Activated CD4-positive, alpha-beta memory T cell treated with anti-CD3 and anti-CD28 coated beads, Interleukin-2, amount 10 ng/mL, durations not matched to agents 7 days and 5 days (primary cell): ENCODE measurements around the gene GRAMD1C. TPM values are rescaled to one million over a fixed set of nuclear protein-coding genes. Genes with fewer than 3 reads are reported as not detected.

Experiments
- CTCF ChIA-PET: fragments of 350-600 bp; sonication (Branson Sonifier 250); formaldehyde crosslinking; loops from one replicate; lab custom pipeline; 2021; ENCODE audit warnings: antibody characterized with exemption, inconsistent platforms; lab: Charles Lee
- POLR2A ChIA-PET: fragments of 350-600 bp; sonication (Branson Sonifier 250); formaldehyde crosslinking; loops from one replicate; lab custom pipeline; 2021; ENCODE audit warnings: antibody characterized with exemption; lab: Charles Lee
- DNase-seq: peaks from one replicate; pipeline ENCODE4 v3.0.0-alpha.2; 2020
- H3K27ac Mint-ChIP-seq: one replicate; pipeline ENCODE4 v1.8.0; 2021; ENCODE audit warnings: mild to moderate bottlenecking, mixed read lengths
- H3K27me3 Mint-ChIP-seq: one replicate; pipeline ENCODE4 v1.8.0; 2021; ENCODE audit warnings: mixed read lengths
- H3K36me3 Mint-ChIP-seq: one replicate; pipeline ENCODE4 v1.8.0; 2021; ENCODE audit warnings: low read depth, mixed read lengths
- H3K4me1 Mint-ChIP-seq: one replicate; pipeline ENCODE4 v1.8.0; 2021; ENCODE audit warnings: mixed read lengths
- H3K4me3 Mint-ChIP-seq: one replicate; pipeline ENCODE4 v1.8.0; 2021; ENCODE audit warnings: mild to moderate bottlenecking, mixed read lengths
- H3K9me3 Mint-ChIP-seq: one replicate; pipeline ENCODE4 v1.8.0; 2021; ENCODE audit warnings: mixed read lengths
- total RNA-seq, 2 experiments: library from RNA; stranded (reverse); gene quantifications; one replicate each; pipeline ENCODE4 v1.2.3, GENCODE V29; 2021

Gene GRAMD1C
- under 1 TPM; 0.48 to 0.91 TPM for total RNA-seq

DNA sequence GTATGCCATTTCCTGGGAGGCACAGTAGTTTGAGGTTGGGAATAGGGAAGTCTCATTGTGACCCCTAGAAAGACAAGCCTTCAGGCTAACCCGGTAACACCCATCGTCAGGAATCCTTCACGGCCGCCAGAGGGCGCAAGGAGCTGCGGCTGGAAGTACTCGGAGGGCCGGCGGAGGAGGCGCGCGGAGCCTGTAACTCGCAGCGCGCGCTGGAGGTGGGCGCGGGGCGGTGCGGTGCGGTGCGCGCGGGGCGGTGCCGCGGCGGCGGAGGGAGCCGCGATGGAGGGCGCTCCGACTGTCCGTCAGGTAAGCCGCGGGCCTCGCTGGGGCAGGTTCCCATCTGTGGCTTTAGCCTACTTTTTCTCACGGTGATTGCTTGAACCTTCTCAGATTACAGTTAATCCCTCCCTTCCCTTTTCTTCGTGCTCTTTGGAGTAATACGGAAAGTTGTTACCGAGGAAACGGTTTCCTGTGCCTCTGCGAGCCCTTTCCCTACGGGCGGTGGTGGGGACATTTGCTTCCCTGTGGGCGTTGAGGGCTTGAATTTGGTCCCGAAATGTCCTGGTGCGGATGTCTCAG lies at the start of gene GRAMD1C:
Gene GRAMD1C (plus strand): TSS at position 158 of the 579 bp plus-strand sequence. CDS start 122 bp downstream, at position 280.
- H3K27me3 Mint-ChIP-seq: peaks cover 4% of the 10 kb centered on the region
- H3K9me3 Mint-ChIP-seq: no peaks in the 10 kb centered on the region
- ChIA-PET CTCF (interaction anchor here (0.6 to 4.0 kb wide), 17 partner anchors 13 to 1767 kb away, joined by 3 to 12 read pairs (median 4); partner anchors contain the start of genes ATP6V1A and NAA50), POLR2A (interaction anchor here (0.6 kb wide), 1 partner anchor 116 kb away, joined by 3 read pairs; no protein-coding TSS in a partner anchor)
- peak; percentile 86 for DNase-seq
- peak within 1 kb of the TSS; percentile 72 for H3K4me3 Mint-ChIP-seq
- H3K27ac Mint-ChIP-seq: no peak within 1 kb of the TSS
- H3K36me3 Mint-ChIP-seq: no peaks in the 10 kb centered on the region
- peaks cover 6% of the 10 kb centered on the region for H3K4me1 Mint-ChIP-seq

DNA sequence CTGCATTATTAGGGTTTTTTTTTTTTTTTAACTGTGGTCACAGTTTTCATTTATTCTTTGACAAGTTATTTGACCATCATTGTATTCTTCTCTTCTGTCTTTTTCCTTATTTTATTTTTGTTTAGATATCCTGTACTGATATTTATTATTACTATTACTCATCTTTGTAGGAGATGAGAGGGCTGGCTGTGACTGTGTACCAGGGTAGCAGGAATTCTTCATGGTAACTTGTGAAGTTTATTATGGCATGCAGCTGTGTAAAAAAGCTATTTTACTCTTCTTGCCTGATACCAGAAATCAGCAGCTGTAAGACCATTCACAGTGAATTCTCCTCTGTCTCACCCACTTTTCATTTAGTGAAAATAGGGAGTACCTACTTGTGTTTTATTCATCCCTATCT lies 47.2 kb upstream of the GRAMD1C start:
- DNase-seq: no peak
- no peaks in the 10 kb centered on the region for H3K4me1 Mint-ChIP-seq
- peaks cover 9% of the 10 kb centered on the region for H3K36me3 Mint-ChIP-seq
- POLR2A ChIA-PET: no interaction called here
- no peak overlapping the region for H3K4me3 Mint-ChIP-seq
- no peak overlapping the region for H3K27ac Mint-ChIP-seq
- CTCF ChIA-PET: no interaction called here
- H3K9me3 Mint-ChIP-seq: no peaks in the 10 kb centered on the region
- no peaks in the 10 kb centered on the region for H3K27me3 Mint-ChIP-seq

DNA sequence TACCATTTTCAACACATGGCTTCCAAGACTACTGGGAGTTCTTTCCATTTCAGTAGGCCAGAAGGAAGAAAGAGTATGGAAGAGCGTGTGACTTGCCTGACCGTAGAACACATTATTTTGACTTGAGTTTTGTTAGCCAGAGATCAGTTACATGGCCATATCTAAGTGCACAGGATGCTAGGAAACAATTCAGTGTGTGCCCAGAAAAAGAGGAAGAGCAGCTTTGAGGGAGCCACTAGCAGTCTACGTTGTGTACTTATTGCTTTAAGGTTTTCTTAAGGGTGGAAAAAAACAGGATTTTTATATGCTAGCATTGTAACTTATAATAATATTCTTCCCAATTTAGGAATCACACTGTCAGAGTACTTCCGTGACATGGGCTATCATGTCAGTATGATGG lies 44.1 kb upstream of the GRAMD1C start:
- DNase-seq: no peak
- Mint-ChIP-seq H3K9me3 (no peaks in the 10 kb centered on the region), H3K27me3 (no peaks in the 10 kb centered on the region), H3K27ac (no peak overlapping the region), H3K4me3 (no peak overlapping the region), H3K36me3 (peaks cover 16% of the 10 kb centered on the region), H3K4me1 (no peaks in the 10 kb centered on the region)
- ChIA-PET CTCF (no interaction called here), POLR2A (no interaction called here)

GRCh38 chr3:113795693-113796092 lies 42.9 kb upstream of the GRAMD1C start:
- H3K4me1 Mint-ChIP-seq: no peaks in the 10 kb centered on the region
- peaks cover 20% of the 10 kb centered on the region for H3K36me3 Mint-ChIP-seq
- DNase-seq: no peak
- no peak overlapping the region for H3K27ac Mint-ChIP-seq
- no peak overlapping the region for H3K4me3 Mint-ChIP-seq
- H3K9me3 Mint-ChIP-seq: no peaks in the 10 kb centered on the region
- ChIA-PET POLR2A (interaction anchor here (0.6 kb wide), 1 partner anchor 72 kb away, joined by 3 read pairs; no protein-coding TSS in a partner anchor), CTCF (no interaction called here)
- H3K27me3 Mint-ChIP-seq: no peaks in the 10 kb centered on the region

- H3K36me3 Mint-ChIP-seq: peaks cover 35% of the 10 kb centered on the region
- POLR2A ChIA-PET: no interaction called here
- no peak for DNase-seq
- peaks cover 3% of the 10 kb centered on the region for H3K4me1 Mint-ChIP-seq
- H3K9me3 Mint-ChIP-seq: no peaks in the 10 kb centered on the region
- H3K4me3 Mint-ChIP-seq: no peak overlapping the region
- H3K27me3 Mint-ChIP-seq: no peaks in the 10 kb centered on the region
- H3K27ac Mint-ChIP-seq: no peak overlapping the region
- CTCF ChIA-PET: interaction anchor here (1.0 to 1.1 kb wide), 2 partner anchors 34 to 42 kb away, joined by 3 to 4 read pairs; no protein-coding TSS in a partner anchor
Measured at GRCh38 chr3:113802795-113803455, 35.7 kb upstream of the GRAMD1C start.

DNA sequence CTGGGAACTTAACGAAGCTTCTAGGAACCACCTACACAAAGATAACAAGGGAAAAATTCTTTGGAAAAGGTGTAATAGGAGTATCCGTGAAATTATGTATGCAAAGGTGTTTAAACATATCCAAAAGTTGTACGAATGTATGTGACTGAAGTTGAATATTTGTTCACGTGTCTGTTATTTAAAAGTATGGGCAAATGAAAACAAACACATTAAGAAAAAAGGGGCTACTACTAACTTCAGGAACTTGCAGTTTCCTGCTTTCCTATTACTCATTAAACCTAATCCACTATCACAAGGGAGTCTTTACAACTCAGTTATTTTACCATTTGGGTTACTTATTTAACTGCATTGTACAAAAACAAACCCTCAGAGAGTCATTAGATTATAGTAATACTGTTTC lies 33.9 kb upstream of the GRAMD1C start:
- ChIA-PET POLR2A (no interaction called here), CTCF (no interaction called here)
- Mint-ChIP-seq H3K4me1 (peaks cover 3% of the 10 kb centered on the region), H3K27ac (no peak overlapping the region), H3K4me3 (no peak overlapping the region), H3K9me3 (no peaks in the 10 kb centered on the region), H3K27me3 (no peaks in the 10 kb centered on the region), H3K36me3 (peaks cover 28% of the 10 kb centered on the region)
- no peak for DNase-seq

DNA sequence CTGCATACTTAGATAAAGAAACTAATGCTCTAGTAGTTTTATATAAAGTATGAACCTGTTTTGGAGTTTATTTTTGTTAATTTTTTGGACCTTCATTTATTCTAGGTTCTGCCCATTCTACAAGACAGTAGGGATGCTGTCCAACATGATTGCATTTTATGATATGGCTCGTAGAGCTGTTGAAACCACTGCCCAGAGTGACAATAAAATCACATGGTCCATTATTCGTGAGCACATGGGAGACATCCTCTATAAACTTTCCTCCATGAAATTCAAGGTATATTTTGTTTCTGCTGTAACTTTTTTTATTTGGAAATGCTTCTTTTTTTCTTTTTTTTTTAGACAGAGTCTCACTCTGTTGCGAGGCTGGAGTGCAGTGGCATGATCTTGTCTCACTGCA lies 33.3 kb upstream of the GRAMD1C start:
- H3K36me3 Mint-ChIP-seq: peaks cover 27% of the 10 kb centered on the region
- H3K9me3 Mint-ChIP-seq: no peaks in the 10 kb centered on the region
- no peak overlapping the region for H3K4me3 Mint-ChIP-seq
- no peak overlapping the region for H3K27ac Mint-ChIP-seq
- CTCF ChIA-PET: no interaction called here
- peaks cover 3% of the 10 kb centered on the region for H3K4me1 Mint-ChIP-seq
- no peak for DNase-seq
- H3K27me3 Mint-ChIP-seq: no peaks in the 10 kb centered on the region
- POLR2A ChIA-PET: no interaction called here

- Mint-ChIP-seq H3K4me1 (no peaks in the 10 kb centered on the region), H3K36me3 (peaks cover 15% of the 10 kb centered on the region), H3K27me3 (no peaks in the 10 kb centered on the region), H3K27ac (no peak overlapping the region), H3K9me3 (no peaks in the 10 kb centered on the region), H3K4me3 (no peak overlapping the region)
- DNase-seq: no peak
- ChIA-PET POLR2A (interaction anchor here (0.9 kb wide), 1 partner anchor 66 kb away, joined by 5 read pairs; the partner anchor contains the start of gene ATP6V1A), CTCF (no interaction called here)
Measured at GRCh38 chr3:113812854-113813253, 25.7 kb upstream of the GRAMD1C start.

GRCh38 chr3:113819866-113820265 lies 18.7 kb upstream of the GRAMD1C start:
- ChIA-PET CTCF (no interaction called here), POLR2A (no interaction called here)
- no peak overlapping the region for H3K27ac Mint-ChIP-seq
- no peaks in the 10 kb centered on the region for H3K9me3 Mint-ChIP-seq
- no peaks in the 10 kb centered on the region for H3K4me1 Mint-ChIP-seq
- no peaks in the 10 kb centered on the region for H3K27me3 Mint-ChIP-seq
- H3K36me3 Mint-ChIP-seq: no peaks in the 10 kb centered on the region
- H3K4me3 Mint-ChIP-seq: no peak overlapping the region
- no peak for DNase-seq

GRCh38 chr3:113825090-113825489 lies 13.5 kb upstream of the GRAMD1C start:
- Mint-ChIP-seq H3K4me1 (peaks cover 3% of the 10 kb centered on the region), H3K4me3 (no peak overlapping the region), H3K9me3 (peaks cover 4% of the 10 kb centered on the region), H3K27me3 (no peaks in the 10 kb centered on the region), H3K27ac (no peak overlapping the region), H3K36me3 (no peaks in the 10 kb centered on the region)
- DNase-seq: no peak
- ChIA-PET POLR2A (no interaction called here), CTCF (interaction anchor here (2.4 kb wide), 1 partner anchor 19 kb away, joined by 12 read pairs; no protein-coding TSS in a partner anchor)

GRCh38 chr3:113828600-113828999 lies 10.0 kb upstream of the GRAMD1C start:
- POLR2A ChIA-PET: no interaction called here
- peaks cover 3% of the 10 kb centered on the region for H3K36me3 Mint-ChIP-seq
- no peak overlapping the region for H3K27ac Mint-ChIP-seq
- H3K4me3 Mint-ChIP-seq: no peak overlapping the region
- no peaks in the 10 kb centered on the region for H3K27me3 Mint-ChIP-seq
- peaks cover 11% of the 10 kb centered on the region for H3K9me3 Mint-ChIP-seq
- DNase-seq: no peak
- CTCF ChIA-PET: no interaction called here
- peaks cover 18% of the 10 kb centered on the region for H3K4me1 Mint-ChIP-seq

- no peak for DNase-seq
- peaks cover 3% of the 10 kb centered on the region for H3K36me3 Mint-ChIP-seq
- POLR2A ChIA-PET: no interaction called here
- no peaks in the 10 kb centered on the region for H3K27me3 Mint-ChIP-seq
- no peak overlapping the region for H3K4me3 Mint-ChIP-seq
- H3K4me1 Mint-ChIP-seq: peaks cover 18% of the 10 kb centered on the region
- H3K27ac Mint-ChIP-seq: no peak overlapping the region
- peaks cover 11% of the 10 kb centered on the region for H3K9me3 Mint-ChIP-seq
- CTCF ChIA-PET: interaction anchor here (0.6 kb wide), 1 partner anchor 13 kb away, joined by 3 read pairs; no protein-coding TSS in a partner anchor
Measured at GRCh38 chr3:113829576-113830354, 8.8 kb upstream of the GRAMD1C start.

GRCh38 chr3:113831103-113831355 lies 7.6 kb upstream of the GRAMD1C start:
- Mint-ChIP-seq H3K27me3 (peaks cover 4% of the 10 kb centered on the region), H3K4me3 (no peak overlapping the region), H3K27ac (no peak overlapping the region), H3K4me1 (peaks cover 18% of the 10 kb centered on the region), H3K9me3 (peaks cover 11% of the 10 kb centered on the region), H3K36me3 (peaks cover 3% of the 10 kb centered on the region)
- ChIA-PET CTCF (no interaction called here), POLR2A (no interaction called here)
- no peak for DNase-seq
